Mesothelial cell of epicardium (in vitro differentiated cells): Measurements from ENCODE around the gene SERPING1. TPM values are rescaled to one million over a fixed set of nuclear protein-coding genes. Genes with fewer than 3 reads are reported as not detected.
A peak's percentile ranks its signal among the peaks of the same experiment; 100 is the strongest.

ENCODE experiments used
- DNase-seq, 2 experiments: peaks; one replicate each; pipeline ENCODE4 v3.0.0; 2021; ENCODE audit warnings: low spot score in 2 of 2; ENCODE audit not compliant: unreplicated experiment in 2 of 2
- H3K27ac Mint-ChIP-seq: 2 replicates; pipeline ENCODE4 v1.8.0; 2021; ENCODE audit warnings: mixed read lengths
- H3K27me3 Mint-ChIP-seq: 2 replicates; pipeline ENCODE4 v1.8.0; 2021; ENCODE audit warnings: low read depth, mixed read lengths
- H3K36me3 Mint-ChIP-seq: 2 replicates; pipeline ENCODE4 v1.8.0; 2021; ENCODE audit warnings: mixed read lengths
- H3K4me1 Mint-ChIP-seq: 2 replicates; pipeline ENCODE4 v1.8.0; 2021; ENCODE audit warnings: mixed read lengths
- H3K4me3 Mint-ChIP-seq: 2 replicates; pipeline ENCODE4 v1.8.0; 2021; ENCODE audit warnings: mild to moderate bottlenecking, moderate library complexity, mixed read lengths
- H3K9me3 Mint-ChIP-seq: 2 replicates; pipeline ENCODE4 v1.8.0; 2021; ENCODE audit warnings: mixed read lengths
- CTCF ChIP-seq: fragments of 200-600 bp; sonication (generic); IDR thresholded peaks from one replicate; pipeline ENCODE4 v1.5.0; 2021; ENCODE audit warnings: antibody characterized with exemption; ENCODE audit not compliant: unreplicated experiment
- total RNA-seq: library from RNA; stranded (reverse); gene quantifications from 3 replicates; pipeline ENCODE4 v1.2.1, GENCODE V29; 2021

The SERPING1 gene
- total RNA-seq, 1 donor from 2014 or later = 136 TPM

DNA sequence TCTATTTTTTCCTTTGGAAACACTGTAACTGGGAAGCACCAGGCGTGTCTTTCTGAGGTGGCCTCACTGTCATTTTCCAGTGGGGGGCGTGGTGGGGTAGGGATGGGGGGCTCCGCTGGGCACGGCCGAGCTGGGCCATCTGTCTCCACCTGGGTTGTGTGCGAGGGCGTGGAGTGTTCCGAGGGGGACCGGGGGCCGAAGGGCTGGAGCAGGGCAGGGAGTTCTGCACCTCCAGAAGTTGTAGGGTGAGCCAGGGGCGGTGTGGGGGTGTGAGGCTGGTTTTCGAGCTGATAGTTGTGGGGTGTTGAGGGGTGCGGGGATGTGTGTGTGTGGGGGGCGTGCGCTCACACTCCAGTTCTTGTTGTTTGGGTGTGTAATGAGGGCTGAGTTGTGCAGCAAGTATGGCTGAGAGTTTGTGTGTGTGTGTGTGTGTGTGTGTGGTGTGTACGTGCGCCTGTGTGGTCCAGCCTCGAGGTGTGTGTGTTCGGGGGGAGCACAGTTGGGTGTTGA lies 41.4 kb downstream of the SERPING1 start:
- Mint-ChIP-seq H3K9me3 (no peaks in the 10 kb centered on the region), H3K4me1 (peaks cover 59% of the 10 kb centered on the region), H3K4me3 (peak overlapping the region; percentile 90), H3K27me3 (no peaks in the 10 kb centered on the region), H3K27ac (peak overlapping the region; percentile 99), H3K36me3 (peaks cover 1% of the 10 kb centered on the region)
- DNase-seq = no peak
- no peak for TF ChIP-seq CTCF

- DNase-seq = peak; percentile 75 to 90
- peak overlapping the region; percentile 99 for H3K27ac Mint-ChIP-seq
- no peaks in the 10 kb centered on the region for H3K27me3 Mint-ChIP-seq
- peak overlapping the region; percentile 90 for H3K4me3 Mint-ChIP-seq
- H3K9me3 Mint-ChIP-seq = no peaks in the 10 kb centered on the region
- TF ChIP-seq CTCF = no peak
- peaks cover 55% of the 10 kb centered on the region for H3K4me1 Mint-ChIP-seq
- peaks cover 1% of the 10 kb centered on the region for H3K36me3 Mint-ChIP-seq
Observed at GRCh38 chr11:57639321-57640067, 42.0 kb downstream of the SERPING1 start.

DNA sequence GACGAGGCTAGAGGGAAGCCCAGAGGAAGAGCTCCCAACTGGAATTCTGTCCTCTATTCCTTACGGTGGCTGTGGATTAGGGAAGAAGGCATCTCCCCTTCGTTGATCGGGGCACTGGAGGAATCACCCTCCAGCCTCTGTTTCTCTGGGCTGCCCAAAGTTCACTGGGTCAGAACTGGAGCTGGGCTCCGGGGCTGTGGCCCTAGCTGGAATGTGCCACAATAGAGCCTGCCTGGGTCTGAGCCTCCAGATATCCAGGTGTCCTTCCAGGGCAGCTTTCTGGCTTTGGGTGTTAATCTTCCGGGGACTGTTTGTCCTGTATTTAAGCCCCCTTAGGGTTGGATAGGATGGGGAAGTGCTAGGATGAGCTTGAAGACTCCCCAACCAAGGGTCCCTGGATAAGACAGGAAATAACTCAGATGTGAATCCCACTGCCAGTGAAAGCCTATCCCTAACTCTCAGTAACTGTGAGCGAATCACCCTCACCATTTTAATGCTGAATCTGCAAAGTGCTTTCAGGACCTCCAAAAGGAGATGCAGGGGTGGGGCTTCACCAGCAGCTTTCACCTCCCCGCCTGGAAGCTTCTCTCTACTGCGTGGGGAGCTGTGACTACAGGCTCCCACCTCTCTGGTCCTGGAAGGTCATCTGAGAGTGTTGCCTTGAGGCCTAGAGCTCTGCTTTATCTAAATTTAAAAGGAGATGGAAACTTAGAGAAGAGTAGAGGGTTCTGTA lies 42.7 kb downstream of the SERPING1 start:
- H3K36me3 Mint-ChIP-seq = peaks cover 1% of the 10 kb centered on the region
- H3K4me1 Mint-ChIP-seq = peaks cover 58% of the 10 kb centered on the region

GRCh38 chr11:57641011-57641807 lies 43.7 kb downstream of the SERPING1 start:
- peak overlapping the region; percentile 90 for H3K4me3 Mint-ChIP-seq
- TF ChIP-seq CTCF = no peak
- peak overlapping the region; percentile 99 for H3K27ac Mint-ChIP-seq

More for the DNA sequence above, 42.7 kb downstream of the SERPING1 start:
- Mint-ChIP-seq H3K9me3 (no peaks in the 10 kb centered on the region), H3K27me3 (no peaks in the 10 kb centered on the region), H3K4me3 (peak overlapping the region; percentile 90), H3K27ac (peak overlapping the region; percentile 99)
- no peak for DNase-seq
- TF ChIP-seq CTCF = no peak

GRCh38 chr11:57643802-57644201 lies 46.3 kb downstream of the SERPING1 start:
- Mint-ChIP-seq H3K36me3 (peaks cover 1% of the 10 kb centered on the region), H3K4me3 (no peak overlapping the region), H3K9me3 (no peaks in the 10 kb centered on the region), H3K27ac (peak overlapping the region; percentile 23), H3K4me1 (peaks cover 79% of the 10 kb centered on the region), H3K27me3 (no peaks in the 10 kb centered on the region)
- no peak for TF ChIP-seq CTCF
- DNase-seq = no peak

More at GRCh38 chr11:57641011-57641807, 43.7 kb downstream of the SERPING1 start:
- H3K9me3 Mint-ChIP-seq = no peaks in the 10 kb centered on the region
- peaks cover 67% of the 10 kb centered on the region for H3K4me1 Mint-ChIP-seq
- peaks cover 1% of the 10 kb centered on the region for H3K36me3 Mint-ChIP-seq
- no peaks in the 10 kb centered on the region for H3K27me3 Mint-ChIP-seq
- peak in 1 of 2 experiments; percentile 45 for DNase-seq
